HG03097 (cell line): Measurements from ENCODE around the gene MSANTD1.

Source experiments
- ATAC-seq: cut with Tn5 transposase; IDR thresholded peaks from one replicate; pipeline ENCODE4 v1.9.1; 2021; ENCODE audit not compliant: unreplicated experiment, low FRiP score

Gene MSANTD1

GRCh38 chr4:3286335-3287175 is 37.6 kb downstream of the MSANTD1 start:
- no peak for ATAC-seq

- ATAC-seq, result no peak
These were observed 38.5 kb downstream of the MSANTD1 start for GRCh38 chr4:3287271-3287971.

GRCh38 chr4:3287972-3288570 is 39.1 kb downstream of the MSANTD1 start:
- ATAC-seq, result no peak

- ATAC-seq, result no peak
These were observed 39.7 kb downstream of the MSANTD1 start for GRCh38 chr4:3288571-3289094.

GRCh38 chr4:3290476-3290875 is 41.5 kb downstream of the MSANTD1 start:
- no peak for ATAC-seq

- no peak for ATAC-seq
These were observed 41.9 kb downstream of the MSANTD1 start for GRCh38 chr4:3290889-3291321.

- ATAC-seq, result no peak
These were observed 42.5 kb downstream of the MSANTD1 start for GRCh38 chr4:3291411-3291968.

- peak; percentile 19 for ATAC-seq
These were observed 43.1 kb downstream of the MSANTD1 start for GRCh38 chr4:3291969-3292570.

GRCh38 chr4:3292571-3293400 is 43.8 kb downstream of the MSANTD1 start, which contains the start of gene RGS12:
Gene RGS12, plus strand, starts transcription at chr4:3293021. Its CDS starts 23,150 bp downstream, at chr4:3316171.
- ATAC-seq, result peak; percentile 73

- no peak for ATAC-seq
These were observed 44.7 kb downstream of the MSANTD1 start for GRCh38 chr4:3293401-3294391.

GRCh38 chr4:3294401-3295241 is 45.7 kb downstream of the MSANTD1 start:
- no peak for ATAC-seq

- ATAC-seq, result no peak
These were observed 47.1 kb downstream of the MSANTD1 start for GRCh38 chr4:3295837-3296624.

- ATAC-seq, result no peak
These were observed 47.7 kb downstream of the MSANTD1 start for GRCh38 chr4:3296651-3297050.

GRCh38 chr4:3297066-3297859 is 48.3 kb downstream of the MSANTD1 start:
- no peak for ATAC-seq

- no peak for ATAC-seq
These were observed 50.4 kb downstream of the MSANTD1 start for GRCh38 chr4:3299122-3299975.
